ENCODE measurements around the gene DISP1.
"Not testable (repeated sequence)": the region's sequence is repeated elsewhere in the genome, so short reads cannot be mapped to it uniquely, and the experiment has no call there.

Gene DISP1

DNA sequence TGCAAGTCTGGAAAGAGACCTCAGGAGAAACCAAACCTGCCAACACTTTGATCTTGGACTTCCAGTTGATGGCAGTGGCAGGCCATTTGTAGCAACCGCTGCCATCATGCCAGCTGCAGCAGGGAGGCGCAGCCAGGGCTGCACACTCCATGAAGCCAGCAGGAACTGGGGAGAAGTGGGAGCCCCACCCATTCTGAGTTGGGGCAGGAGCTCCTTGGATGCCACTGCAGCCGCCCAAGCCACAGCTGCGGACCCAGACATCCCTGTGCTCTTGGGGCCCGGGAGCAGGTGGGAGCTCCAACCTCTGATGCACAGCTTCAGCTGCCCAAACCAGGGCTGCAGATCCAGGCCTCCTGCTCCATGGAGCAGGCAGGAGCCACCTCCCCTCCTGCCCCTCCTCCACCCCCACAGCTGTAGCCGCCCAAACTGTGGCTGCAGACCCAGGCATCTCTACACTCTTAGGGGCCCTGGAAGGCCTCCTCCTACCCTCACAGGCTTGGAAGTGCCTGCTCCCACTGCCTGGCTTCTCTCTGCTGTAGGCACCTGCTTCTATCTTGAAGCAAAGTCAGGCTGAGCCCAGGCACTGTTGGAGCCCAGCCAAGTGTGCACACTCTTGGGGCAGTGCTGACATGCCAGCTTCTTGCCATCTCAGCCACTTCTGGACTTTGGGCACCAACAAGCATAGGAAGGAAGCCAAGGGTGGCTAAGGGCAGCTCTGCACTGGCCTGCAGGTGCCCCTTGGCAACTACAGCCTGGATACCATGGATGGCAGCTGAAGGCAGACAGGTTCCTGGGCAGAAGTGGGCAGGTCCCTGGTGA, 20.0 kb upstream of the DISP1 start:
- DNase-seq = no peak

DNA sequence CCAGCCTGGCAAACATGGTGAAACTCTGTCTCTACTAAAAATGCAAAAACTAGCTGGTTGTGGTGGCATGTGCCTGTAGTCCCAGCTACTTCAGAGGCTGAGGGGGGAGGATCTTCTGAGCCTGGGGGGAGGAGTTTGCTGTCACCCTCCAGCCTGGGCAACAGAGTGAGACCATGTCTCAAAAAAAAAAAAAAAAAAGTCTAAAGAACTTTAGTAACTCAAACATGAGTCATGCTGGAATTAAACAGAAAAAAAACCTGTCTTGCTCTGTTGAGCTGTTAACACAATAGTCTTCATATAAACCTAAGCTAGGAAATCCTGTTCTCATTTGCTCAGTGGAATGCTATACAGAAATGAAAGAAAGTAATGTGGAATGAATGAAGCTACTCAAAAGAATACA, 16.7 kb upstream of the DISP1 start:
- no peak for DNase-seq

DNA sequence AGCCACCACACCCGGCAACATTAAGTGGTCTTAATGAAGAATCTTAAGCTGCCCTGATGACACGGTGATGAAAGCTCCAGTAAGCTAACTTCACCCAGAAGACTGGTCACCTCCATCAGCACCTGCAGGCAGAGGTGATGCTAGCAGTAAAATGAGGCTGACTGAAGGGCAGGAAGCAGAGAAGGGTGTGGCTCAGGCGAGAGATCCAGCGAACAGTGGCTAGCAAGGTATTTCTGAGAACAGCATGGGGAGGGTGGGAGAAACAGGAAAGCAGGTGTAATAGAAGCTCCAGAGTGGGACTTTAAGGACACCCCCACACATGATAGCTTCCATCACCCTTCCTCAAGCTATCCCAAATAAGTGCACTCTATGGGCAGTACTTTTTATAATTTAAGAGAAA, 15.9 kb upstream of the DISP1 start:
- DNase-seq = no peak

DNA sequence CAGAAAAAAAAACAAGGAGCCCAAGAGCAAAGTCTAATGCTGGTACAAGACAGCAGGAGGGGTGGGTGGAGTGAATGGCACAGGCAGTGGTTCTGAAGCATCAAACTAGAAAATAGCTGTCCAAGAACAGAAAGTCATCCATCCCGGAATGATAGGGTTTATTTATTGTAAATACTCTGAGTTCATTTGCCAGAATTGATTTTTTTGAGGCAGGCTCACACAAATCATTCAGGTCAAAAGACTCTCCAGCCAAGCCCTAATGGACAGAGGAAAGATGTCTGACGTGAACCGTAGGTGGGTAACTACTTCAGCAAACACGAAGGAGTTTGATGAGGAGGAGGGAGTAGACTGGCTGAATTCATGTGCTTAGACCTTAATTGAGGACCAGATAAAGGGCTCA, 13.8 kb upstream of the DISP1 start:
- DNase-seq = no peak

DNA sequence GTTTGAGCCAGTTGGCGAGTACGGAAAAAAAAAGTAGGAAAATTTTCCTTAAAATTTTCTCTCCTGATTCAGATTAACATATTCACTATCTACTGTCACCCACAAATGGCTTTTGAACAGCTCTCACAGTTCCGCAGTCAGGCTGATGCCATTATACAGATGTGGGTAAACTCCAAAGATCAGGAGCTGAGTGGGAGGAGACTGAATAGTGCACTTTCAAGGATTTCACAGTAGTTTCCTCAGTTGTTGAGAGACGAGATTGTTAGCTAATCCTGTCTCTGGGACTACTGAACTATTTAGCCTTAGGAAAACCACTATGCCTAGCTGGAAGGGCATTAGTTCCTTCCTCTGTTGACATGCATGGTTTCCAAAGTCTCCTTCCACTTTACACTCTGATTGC, 3.2 kb upstream of the DISP1 start:
- DNase-seq = no peak

DNA sequence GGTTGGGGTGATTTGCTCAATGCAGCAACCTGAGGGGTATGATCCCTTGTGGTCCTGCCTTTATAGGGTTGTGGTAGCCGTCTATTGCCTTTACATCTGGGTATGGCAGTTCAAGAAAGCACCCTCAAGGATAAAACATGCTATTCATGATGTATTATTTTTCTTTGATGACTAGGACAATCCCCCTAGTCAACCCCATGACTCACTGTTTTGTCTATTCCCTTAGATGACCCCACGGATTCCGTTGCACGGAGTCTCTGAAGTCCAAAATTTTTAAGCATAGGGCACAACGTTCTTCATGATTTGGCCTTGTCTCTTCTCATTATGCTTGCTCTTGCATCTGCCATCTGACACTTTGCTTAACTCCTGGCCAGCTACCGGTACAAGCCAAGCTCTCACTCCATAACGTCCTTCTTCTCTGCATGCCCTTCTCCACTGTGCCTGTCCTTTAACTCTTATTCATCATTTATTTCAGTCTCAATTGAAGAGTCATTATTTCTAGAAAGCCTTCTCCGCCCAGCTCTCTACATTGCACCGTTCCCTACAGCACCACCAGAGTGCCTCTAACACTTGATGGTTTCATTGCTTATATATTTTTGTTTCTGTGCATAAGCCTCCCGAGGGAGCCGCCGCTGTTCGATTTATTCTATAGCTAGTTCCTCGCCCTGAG, 838 bp upstream of the DISP1 start:
- no peak for DNase-seq

DNA sequence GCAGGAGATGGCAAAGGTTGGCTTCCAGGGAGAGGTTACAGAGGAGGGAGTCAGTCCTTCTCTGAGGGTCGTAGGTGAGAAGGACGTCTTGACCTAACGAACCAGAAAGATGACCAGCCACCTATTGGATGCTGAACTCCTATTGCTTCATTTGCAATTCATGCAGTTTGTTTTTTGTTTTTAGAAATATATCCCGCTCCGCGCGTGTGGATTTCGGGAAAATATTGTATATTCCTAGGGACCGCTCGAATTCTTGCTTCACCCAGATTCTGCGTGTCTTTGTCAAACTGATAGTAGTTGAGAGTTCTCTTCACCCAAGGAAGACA, 564 bp downstream of the DISP1 start:
- no peak for DNase-seq

DNA sequence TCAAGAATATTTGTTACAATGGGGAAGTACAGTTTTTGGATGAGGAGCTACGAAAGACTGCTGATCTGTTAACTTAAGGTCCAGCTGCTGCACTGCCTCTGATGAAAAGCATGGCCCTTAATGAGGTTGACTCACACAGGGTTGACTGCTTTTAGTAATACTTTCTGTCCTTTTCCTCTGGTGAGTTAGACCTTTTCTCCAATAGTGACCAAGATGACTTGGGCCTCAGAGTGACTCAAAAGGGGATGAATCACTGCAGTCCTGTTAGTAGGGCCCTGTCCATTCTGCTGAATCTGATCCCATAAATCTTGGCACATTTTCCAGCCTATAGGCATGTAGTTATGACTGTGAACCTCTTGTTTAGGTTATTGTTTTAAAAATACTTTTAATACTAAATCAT, 2.7 kb downstream of the DISP1 start:
- DNase-seq = no peak

DNA sequence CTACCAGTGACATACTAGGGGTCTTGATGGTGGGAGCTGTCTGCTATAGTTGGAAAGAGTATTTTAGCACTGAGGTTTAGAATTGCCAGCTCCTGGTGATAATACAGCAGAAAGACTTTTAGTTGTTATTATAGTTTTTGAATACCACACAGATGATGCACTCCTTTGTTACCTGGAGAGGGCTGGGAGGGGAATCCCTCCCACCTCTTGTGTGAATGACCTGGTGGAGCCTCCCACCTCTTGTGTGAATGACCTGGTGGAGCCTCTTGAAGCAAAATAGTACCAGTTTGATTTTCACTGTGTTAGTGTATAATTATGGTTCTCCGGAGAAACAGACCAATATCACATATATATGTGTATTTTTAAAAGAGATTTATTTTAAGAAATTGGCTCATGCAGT, 3.3 kb downstream of the DISP1 start:
- no peak for DNase-seq

DNA sequence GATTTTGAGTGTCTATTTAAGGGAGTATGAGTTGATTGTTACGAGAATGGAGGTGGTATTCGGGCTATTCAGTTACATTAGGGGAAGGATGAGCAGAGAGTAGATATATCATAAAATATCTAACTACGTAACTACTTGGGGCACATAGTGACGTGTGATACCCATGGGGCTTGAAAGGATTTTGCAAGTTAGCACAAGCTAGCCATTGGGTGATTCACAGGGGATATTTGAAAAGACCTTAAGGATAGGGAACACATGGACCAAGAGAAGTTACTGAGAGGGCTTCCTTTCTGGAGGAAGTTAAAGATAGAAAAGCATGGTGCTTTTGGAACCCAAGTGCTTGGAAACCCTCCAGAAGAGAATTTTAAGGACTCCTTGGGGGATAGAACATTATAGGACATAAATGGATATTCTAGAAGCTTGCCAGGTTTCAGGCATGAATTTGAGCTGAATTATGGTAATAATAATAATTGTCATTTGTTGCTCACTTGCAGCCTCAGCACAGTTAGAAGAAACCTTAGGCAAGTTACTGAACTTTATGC, 5.4 kb downstream of the DISP1 start:
- no peak for DNase-seq

DNA sequence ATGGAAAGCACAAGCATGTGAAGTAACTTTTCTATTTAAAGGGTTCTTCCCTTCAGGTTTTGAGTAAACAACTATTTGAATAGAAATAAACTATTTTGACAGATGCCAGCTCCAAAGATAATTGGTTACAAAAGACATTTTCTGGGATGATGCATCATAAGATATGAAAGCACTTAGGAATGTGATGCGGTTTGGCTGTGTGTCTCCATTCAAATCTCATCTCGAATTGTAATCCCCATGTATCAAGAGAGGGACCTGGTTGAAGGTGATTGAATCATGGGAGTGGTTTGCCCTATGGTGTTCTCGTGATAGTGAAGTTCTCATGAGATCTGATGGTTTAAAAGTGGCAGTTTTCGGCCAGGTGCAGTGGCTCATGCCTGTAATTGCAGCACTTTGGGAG, 6.4 kb downstream of the DISP1 start:
- no peak for DNase-seq

DNA sequence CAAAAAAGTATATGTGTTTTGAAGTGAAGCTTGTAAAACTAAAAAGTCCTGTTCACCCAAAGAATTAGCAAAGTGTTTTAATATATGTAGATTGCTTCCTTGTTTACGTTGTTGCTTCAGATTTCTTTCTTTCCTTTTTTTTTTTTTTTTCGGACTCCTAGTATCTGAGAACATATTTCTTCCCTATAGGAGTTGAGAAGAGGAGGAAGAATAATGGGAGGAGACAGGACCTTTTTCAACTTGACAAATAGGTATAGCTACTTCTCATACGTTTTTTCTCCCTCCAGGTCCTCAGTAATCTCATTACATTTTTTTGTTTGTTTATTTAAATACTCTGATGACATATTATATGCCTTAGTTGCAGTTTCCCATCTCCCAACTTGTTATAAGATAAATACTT, 8.9 kb downstream of the DISP1 start:
- DNase-seq = no peak

DNA sequence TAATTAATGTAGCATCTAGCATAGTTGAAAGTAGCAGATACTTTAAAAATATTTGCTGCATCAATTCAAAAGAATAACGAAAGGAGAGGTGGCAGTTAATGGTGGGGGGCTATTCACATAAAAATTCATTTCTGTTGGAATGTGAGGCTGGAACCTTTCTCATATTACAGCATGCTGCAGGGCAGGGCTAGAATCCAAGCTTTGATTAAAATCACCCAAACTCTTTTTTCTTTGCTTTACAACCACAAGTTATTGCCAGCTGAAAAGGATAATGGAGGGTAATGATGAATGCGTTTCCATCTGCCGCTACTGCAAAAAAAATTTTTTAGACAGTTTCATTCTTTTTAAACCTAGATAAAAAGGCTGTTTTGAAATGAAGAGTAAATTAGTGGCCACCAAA, 9.8 kb downstream of the DISP1 start:
- DNase-seq = no peak

DNA sequence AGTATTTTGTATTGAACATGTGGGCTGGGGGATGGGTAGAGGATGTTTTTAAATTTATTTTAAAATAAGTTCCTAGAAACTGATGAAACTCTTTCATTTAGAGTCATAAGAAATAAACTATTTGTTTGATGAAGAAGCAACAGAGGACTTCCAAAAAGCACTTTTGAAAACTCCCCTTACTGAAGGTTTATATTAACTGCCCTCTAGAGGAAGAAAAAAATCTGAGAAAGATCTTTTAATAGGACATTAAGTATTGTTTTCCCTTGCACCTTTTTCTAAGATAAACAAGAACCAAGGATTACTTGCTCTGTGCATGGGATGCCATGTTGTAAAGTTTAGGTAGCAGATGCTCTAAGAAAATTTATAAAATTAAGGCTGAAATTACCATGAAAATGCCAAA, 14.1 kb downstream of the DISP1 start:
- no peak for DNase-seq

DNA sequence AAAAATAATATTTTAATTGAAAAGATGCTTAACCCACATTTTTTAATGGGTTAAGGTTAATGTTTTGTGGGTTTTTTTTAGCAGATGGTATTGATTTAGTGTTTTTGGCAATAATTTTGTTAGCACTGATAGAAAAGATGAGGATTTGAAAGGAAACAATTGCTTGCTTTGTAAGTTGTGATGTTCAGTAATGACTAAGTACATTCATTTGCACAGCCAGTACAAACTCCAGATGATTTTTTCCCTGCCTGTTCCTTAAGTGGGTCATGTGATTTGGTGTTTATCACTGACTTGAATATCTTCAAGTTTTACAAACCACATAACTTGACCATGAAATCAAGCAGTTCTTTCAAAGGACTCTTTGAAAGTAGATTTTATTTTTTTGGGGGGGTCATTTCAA, 15.0 kb downstream of the DISP1 start:
- DNase-seq = no peak

DNA sequence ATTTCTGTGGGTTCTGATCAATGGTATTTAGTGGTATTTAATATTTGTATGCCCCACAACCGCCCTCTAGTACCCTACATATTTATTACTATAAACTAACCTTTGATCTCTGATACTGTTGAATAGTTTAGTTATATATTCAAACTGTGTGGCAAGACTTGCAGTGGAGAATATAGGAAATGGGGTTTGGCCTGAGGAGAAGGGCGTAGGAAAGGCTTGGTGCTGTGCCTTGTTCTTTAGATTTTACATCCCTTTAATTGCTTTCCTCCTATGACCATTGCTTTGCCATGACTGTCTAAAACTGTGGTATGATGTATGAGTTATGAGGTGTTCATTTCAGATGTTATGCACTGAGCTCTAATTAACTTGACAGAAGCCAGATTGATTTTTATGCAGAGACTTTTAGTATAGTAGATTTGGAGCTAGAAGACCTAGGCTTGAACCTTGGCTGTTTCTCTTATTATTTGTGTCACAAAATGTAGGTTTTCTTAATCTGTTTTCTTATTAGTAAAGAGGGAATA, 18.6 kb downstream of the DISP1 start:
- DNase-seq = no peak

DNA sequence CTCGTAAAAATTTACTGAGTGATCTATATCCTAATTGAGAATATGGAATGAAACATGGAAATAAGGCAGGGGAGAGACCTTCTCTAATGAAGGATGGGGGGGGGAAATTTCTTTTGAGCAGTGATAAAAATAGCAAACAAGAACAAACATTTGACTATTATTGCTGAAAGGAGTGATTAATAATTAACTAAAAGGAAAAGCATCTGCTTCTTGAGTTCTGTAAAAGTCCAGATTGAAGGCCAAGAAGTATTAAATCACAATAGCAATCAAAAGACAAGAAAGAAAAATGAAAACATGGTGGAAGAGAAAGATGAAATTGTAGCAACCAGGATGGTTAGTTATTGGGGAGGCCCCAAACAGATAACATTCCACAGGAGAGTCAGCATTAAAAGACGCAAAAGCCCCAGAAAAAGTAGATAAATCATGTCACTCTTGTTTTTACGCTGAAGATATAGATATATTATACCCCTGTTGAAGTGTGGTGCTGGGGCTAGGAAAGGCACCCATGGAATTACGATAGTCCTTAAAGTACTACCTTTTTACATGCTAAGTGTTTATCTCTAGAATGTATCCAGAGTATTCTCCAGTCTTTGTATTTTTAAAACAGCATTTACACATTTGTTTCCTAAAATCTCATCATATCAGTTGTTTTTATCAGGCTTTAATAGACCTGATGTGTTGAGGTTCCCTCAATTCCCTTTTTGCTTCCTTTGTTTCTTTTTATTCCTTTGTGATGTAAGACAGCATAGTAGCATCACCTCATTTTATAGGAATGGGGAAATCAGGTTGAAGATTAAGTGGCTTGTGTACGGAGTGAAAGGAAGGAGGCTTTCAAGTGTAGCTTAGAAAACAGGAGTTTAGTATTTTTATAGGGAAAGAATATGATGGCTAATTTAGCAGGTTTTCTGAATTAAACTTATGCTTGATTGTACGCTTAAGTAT, 28.9 kb downstream of the DISP1 start:
- no peak for DNase-seq

DNA sequence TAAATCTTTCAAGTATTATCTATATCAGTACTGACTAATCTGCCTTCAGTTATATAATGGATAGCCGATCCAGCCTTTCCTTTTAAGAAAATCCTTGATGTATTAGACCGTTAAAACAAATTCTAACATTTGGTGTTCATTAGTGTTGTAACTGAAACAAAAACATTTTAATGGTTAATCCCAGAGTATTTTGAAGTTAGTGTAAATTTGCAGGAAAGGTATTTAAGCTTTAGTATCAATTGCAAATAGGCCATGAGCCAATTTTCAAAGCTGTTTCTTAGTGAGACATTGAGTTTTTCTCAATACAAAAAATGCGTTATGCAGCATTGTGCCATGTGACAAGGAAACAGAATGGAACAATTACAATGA, 29.6 kb downstream of the DISP1 start:
- DNase-seq = no peak

DNA sequence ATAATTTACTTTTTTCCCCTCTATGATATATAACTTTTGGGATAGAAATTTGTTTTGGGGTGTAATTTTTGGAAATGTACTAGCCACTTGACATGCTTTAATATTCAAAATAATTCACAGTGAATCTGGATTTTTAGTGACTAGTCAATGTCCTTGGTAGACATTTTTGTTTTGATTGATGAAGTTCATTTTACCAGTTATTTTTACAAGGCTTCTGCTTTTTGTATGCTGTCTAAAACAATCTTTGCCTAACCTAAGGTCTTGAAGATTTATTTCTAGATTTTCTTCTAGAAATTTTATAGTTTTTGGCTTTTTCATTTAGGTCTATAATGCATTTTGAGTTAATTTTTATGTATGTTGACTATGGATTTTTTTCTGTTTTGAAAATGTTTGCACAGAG, 30.9 kb downstream of the DISP1 start:
- no peak for DNase-seq

DNA sequence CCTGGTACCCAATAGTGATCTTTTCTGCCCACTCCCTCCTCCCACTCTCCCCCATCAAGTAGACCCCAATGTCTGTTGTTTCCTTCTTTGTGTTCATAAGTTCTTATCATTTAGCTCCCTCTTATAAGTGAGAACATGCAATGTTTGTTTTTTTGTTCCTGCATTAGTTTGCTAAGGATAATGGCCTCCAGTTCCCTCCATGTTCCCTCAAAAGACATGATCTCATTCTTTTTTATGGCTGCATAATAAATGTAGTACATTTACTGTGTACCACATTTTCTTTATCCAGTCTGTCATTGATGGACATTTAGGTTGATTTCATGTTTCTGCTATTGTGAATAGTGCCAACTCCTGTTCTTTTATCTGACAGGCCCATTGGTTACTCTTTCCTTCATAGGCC, 35.7 kb downstream of the DISP1 start:
- not testable (repeated sequence) for DNase-seq

DNA sequence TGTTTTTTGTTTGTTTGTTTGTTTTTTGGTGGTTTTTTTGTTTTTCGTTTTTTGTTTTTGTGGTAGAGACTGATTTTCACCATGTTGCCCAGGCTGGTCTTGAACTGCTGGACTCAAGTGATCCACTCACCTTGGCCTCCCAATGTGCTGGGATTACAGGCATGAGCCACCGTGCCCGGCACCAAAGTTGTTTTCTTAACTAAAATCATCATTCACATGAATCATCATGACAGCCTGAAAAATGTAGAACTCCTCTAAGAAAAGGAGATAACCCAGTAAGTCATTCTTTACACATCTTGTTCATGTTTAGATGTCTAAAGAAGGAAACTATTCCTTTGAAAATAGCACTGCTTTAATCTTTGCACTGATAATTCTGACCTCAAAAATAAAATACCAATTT, 37.5 kb downstream of the DISP1 start:
- no peak for DNase-seq

DNA sequence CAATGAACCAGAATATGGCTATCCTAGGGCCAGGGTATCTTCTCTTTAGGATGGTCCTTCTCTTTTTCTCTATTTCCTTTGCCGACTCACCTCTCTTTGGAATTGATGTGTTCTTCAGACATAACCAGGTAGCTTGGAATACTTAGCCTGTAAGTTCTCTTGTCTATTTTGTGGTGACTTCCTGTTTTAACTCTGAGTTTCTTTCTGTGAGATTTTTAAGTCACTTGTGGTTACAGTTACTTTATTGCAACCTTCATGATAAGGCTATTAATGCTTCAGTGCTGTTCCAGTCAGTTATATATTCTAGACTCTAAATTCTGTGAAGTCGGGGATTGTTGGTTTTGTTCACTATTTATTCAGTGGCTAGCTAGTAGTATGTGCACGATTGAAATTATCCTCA, 46.2 kb downstream of the DISP1 start:
- no peak for DNase-seq

All from NCI-H345 (cell line).